MM.1S (cell line): Measurements from ENCODE around the gene SNAPC4.
"Not testable (repeated sequence)": the region's sequence is repeated elsewhere in the genome, so short reads cannot be mapped to it uniquely, and the experiment has no call there.

Experiments
- DNase-seq: peaks from one replicate; pipeline ENCODE4 v3.0.0-alpha.2; 2015
- H2AFZ ChIP-seq: fragments of 300-600 bp; sonication (generic); 2 replicates; pipeline ENCODE4 v1.6.0; 2016; ENCODE audit warnings: antibody characterized with exemption, low read length
- H3F3A ChIP-seq: fragments of 300-600 bp; sonication (generic); 2 replicates; pipeline ENCODE4 v1.6.1; 2016; ENCODE audit warnings: mild to moderate bottlenecking, antibody characterized with exemption, low read length, moderate library complexity, mixed read lengths; ENCODE audit not compliant: insufficient read depth
- H3K27ac ChIP-seq: fragments of 300-600 bp; sonication (generic); 2 replicates; pipeline ENCODE4 v1.5.1; 2016; ENCODE audit warnings: mild to moderate bottlenecking, low read length
- H3K27me3 ChIP-seq: fragments of 300-600 bp; sonication (generic); replicated peaks from 2 replicates; pipeline ENCODE4 v1.6.0; 2016; ENCODE audit warnings: low read length; ENCODE audit not compliant: insufficient read depth
- H3K36me3 ChIP-seq: fragments of 300-600 bp; sonication (generic); replicated peaks from 2 replicates; pipeline ENCODE4 v1.6.1; 2016; ENCODE audit warnings: mild to moderate bottlenecking, low read length, mixed read lengths; ENCODE audit not compliant: insufficient read depth
- H3K4me1 ChIP-seq: fragments of 300-600 bp; sonication (generic); 2 replicates; pipeline ENCODE4 v1.6.1; 2016; ENCODE audit warnings: low read length, mixed read lengths
- H3K4me2 ChIP-seq: fragments of 300-600 bp; sonication (generic); 2 replicates; pipeline ENCODE4 v1.6.0; 2016; ENCODE audit warnings: low read depth, low read length
- H3K4me3 ChIP-seq: fragments of 300-600 bp; sonication (generic); 2 replicates; pipeline ENCODE4 v1.5.1; 2016; ENCODE audit warnings: low read length, mixed read lengths
- H3K79me2 ChIP-seq: fragments of 300-600 bp; sonication (generic); 2 replicates; pipeline ENCODE4 v1.6.1; 2016; ENCODE audit warnings: mixed run types, low read length, mixed read lengths
- H3K9ac ChIP-seq: fragments of 300-600 bp; sonication (generic); 2 replicates; pipeline ENCODE4 v1.6.1; 2016; ENCODE audit warnings: low read length, mixed read lengths
- H3K9me2 ChIP-seq: fragments of 300-600 bp; sonication (generic); replicated peaks from 2 replicates; pipeline ENCODE4 v1.6.1; 2016; ENCODE audit warnings: mild to moderate bottlenecking, low read length, mixed read lengths; ENCODE audit not compliant: insufficient read depth
- H3K9me3 ChIP-seq: fragments of 300-600 bp; sonication (generic); replicated peaks from 2 replicates; pipeline ENCODE4 v1.6.1; 2016; ENCODE audit warnings: mild to moderate bottlenecking, low read length, mixed read lengths; ENCODE audit not compliant: insufficient read depth
- H4K20me1 ChIP-seq: fragments of 300-600 bp; sonication (generic); 2 replicates; pipeline ENCODE4 v1.6.1; 2016; ENCODE audit warnings: mild to moderate bottlenecking, low read length, moderate library complexity, mixed read lengths; ENCODE audit not compliant: insufficient read depth
- CTCF ChIP-seq: fragments of 300-600 bp; sonication (generic); IDR thresholded peaks from 2 replicates; pipeline ENCODE4 v1.5.1; 2016; ENCODE audit warnings: antibody characterized with exemption, low read length, mixed read lengths
- EZH2 ChIP-seq: fragments of 300-600 bp; sonication (generic); optimal IDR thresholded peaks from 2 replicates; pipeline ENCODE3; 2017; ENCODE audit warnings: low read depth, mild to moderate bottlenecking, antibody characterized with exemption, low read length, mixed read lengths
- EZH2phosphoT487 ChIP-seq: fragments of 300-600 bp; sonication (generic); IDR thresholded peaks from 2 replicates; pipeline ENCODE4 v1.6.1; 2018; ENCODE audit warnings: antibody characterized with exemption, low read length

Gene SNAPC4

GRCh38 chr9:136407911-136408310, 7.9 kb upstream of the SNAPC4 start:
- H3K4me2 ChIP-seq, result no peak overlapping the region
- peaks cover 37% of the 10 kb centered on the region for H3K4me1 ChIP-seq

GRCh38 chr9:136407061-136407460, 7.1 kb upstream of the SNAPC4 start:
- not testable (repeated sequence) for H3F3A ChIP-seq, H3K9me2 ChIP-seq, H3K9ac ChIP-seq, H3K27ac ChIP-seq, H4K20me1 ChIP-seq, H2AFZ ChIP-seq, H3K27me3 ChIP-seq, H3K36me3 ChIP-seq, DNase-seq, H3K9me3 ChIP-seq, H3K4me3 ChIP-seq, H3K4me2 ChIP-seq
- H3K79me2 ChIP-seq, result peaks cover 37% of the 10 kb centered on the region
- H3K4me1 ChIP-seq, result peaks cover 36% of the 10 kb centered on the region

More at GRCh38 chr9:136407911-136408310, 7.9 kb upstream of the SNAPC4 start:
- H3K27ac ChIP-seq, result no peak overlapping the region
- no peaks in the 10 kb centered on the region for H4K20me1 ChIP-seq
- DNase-seq, result no peak
- 0 out of 2 replicates have a peak, but pooled peaks cover 5% of the 10 kb centered on the region for H3K36me3 ChIP-seq
- no peaks in the 10 kb centered on the region for H3K27me3 ChIP-seq
- H3K9me2 ChIP-seq, result no peaks in the 10 kb centered on the region
- TF ChIP-seq EZH2phosphoT487 (no peak), EZH2 (no peak), CTCF (no peak)
- H3K9me3 ChIP-seq, result no peaks in the 10 kb centered on the region
- H3K79me2 ChIP-seq, result peaks cover 45% of the 10 kb centered on the region
- H2AFZ ChIP-seq, result no peak overlapping the region
- H3F3A ChIP-seq, result 0 out of 2 replicates have a peak, but pooled peaks cover 4% of the 10 kb centered on the region
- H3K4me3 ChIP-seq, result no peak overlapping the region
- H3K9ac ChIP-seq, result no peak overlapping the region

GRCh38 chr9:136405904-136406303, 5.9 kb upstream of the SNAPC4 start:
- not testable (repeated sequence) for H3K4me3 ChIP-seq, H3K9ac ChIP-seq, H3F3A ChIP-seq, H3K9me2 ChIP-seq, H3K36me3 ChIP-seq, H3K27ac ChIP-seq, H4K20me1 ChIP-seq, H3K4me2 ChIP-seq, H2AFZ ChIP-seq, H3K9me3 ChIP-seq, DNase-seq, H3K27me3 ChIP-seq
- H3K4me1 ChIP-seq, result peaks cover 28% of the 10 kb centered on the region
- peaks cover 25% of the 10 kb centered on the region for H3K79me2 ChIP-seq

GRCh38 chr9:136405481-136405880, 5.5 kb upstream of the SNAPC4 start:
- Histone ChIP-seq H3K4me2 (no peak overlapping the region), H3K27me3 (no peaks in the 10 kb centered on the region), H2AFZ (no peak overlapping the region), H3K79me2 (peaks cover 21% of the 10 kb centered on the region), H4K20me1 (no peaks in the 10 kb centered on the region), H3K36me3 (no peaks in the 10 kb centered on the region), H3K4me1 (peaks cover 31% of the 10 kb centered on the region), H3F3A (0 out of 2 replicates have a peak, but pooled peaks cover 4% of the 10 kb centered on the region), H3K9me2 (no peaks in the 10 kb centered on the region), H3K27ac (no peak overlapping the region; the same call in 1 of the 2 replicates), H3K9me3 (no peaks in the 10 kb centered on the region), H3K4me3 (no peak overlapping the region), H3K9ac (no peak overlapping the region)
- TF ChIP-seq CTCF, result no peak
- TF ChIP-seq EZH2phosphoT487, result no peak
- TF ChIP-seq EZH2, result no peak
- no peak for DNase-seq
